Eye (tissue), 1 donor: ENCODE measurements around the gene ITPKB.

Experiments
- DNase-seq: peaks from one replicate; pipeline ENCODE4 v3.0.0-alpha.2; 2015

ITPKB gene

GRCh38 chr1:226702957-226703831, 35.9 kb downstream of the ITPKB start:
- DNase-seq, result peak; percentile 91

GRCh38 chr1:226702318-226702956, 36.6 kb downstream of the ITPKB start:
- DNase-seq, result peak; percentile 69

GRCh38 chr1:226700861-226701260, 38.2 kb downstream of the ITPKB start:
- no peak for DNase-seq

GRCh38 chr1:226699166-226699565, 39.9 kb downstream of the ITPKB start:
- no peak for DNase-seq

GRCh38 chr1:226698659-226699058, 40.4 kb downstream of the ITPKB start:
- DNase-seq, result no peak

- DNase-seq, result peak; percentile 14
Observed at GRCh38 chr1:226697929-226698544, 41.0 kb downstream of the ITPKB start.

- DNase-seq, result peak; percentile 79
Observed at GRCh38 chr1:226697151-226697928, 41.7 kb downstream of the ITPKB start.

GRCh38 chr1:226696547-226696946, 42.5 kb downstream of the ITPKB start:
- DNase-seq, result peak; percentile 30

- no peak for DNase-seq
Observed at GRCh38 chr1:226695335-226695900, 43.7 kb downstream of the ITPKB start.

- no peak for DNase-seq
Observed at GRCh38 chr1:226692823-226693222, 46.3 kb downstream of the ITPKB start.

GRCh38 chr1:226692051-226692792, 46.9 kb downstream of the ITPKB start:
- DNase-seq, result no peak

- DNase-seq, result no peak
Observed at GRCh38 chr1:226691247-226691646, 47.8 kb downstream of the ITPKB start.

- DNase-seq, result no peak
Observed at GRCh38 chr1:226690460-226690982, 48.6 kb downstream of the ITPKB start.

GRCh38 chr1:226688808-226689207, 50.3 kb downstream of the ITPKB start:
- no peak for DNase-seq

GRCh38 chr1:226688056-226688748, 50.9 kb downstream of the ITPKB start:
- DNase-seq, result peak; percentile 62

GRCh38 chr1:226687426-226687825, 51.7 kb downstream of the ITPKB start:
- no peak for DNase-seq

GRCh38 chr1:226686440-226687425, 52.3 kb downstream of the ITPKB start:
- no peak for DNase-seq

GRCh38 chr1:226685196-226685820, 53.8 kb downstream of the ITPKB start:
- no peak for DNase-seq

- no peak for DNase-seq
Observed at GRCh38 chr1:226684026-226684425, 55.1 kb downstream of the ITPKB start.
